PC-3 (cell line): ENCODE measurements around the gene TMEM106A. TPM values are rescaled to one million over a fixed set of nuclear protein-coding genes. Genes with fewer than 3 reads are reported as not detected.

Experiments used
- ATAC-seq: fragments of 200-7000 bp; cut with Tn5 transposase; 2 replicates; pipeline ENCODE4 v1.9.1; 2020; ENCODE audit warnings: mild to moderate bottlenecking, moderate library complexity
- BruUV-seq: library from RNA; stranded (reverse); fragments of 400-500 nt; replicated peaks from 2 replicates; lab custom pipeline; 2021; lab: Mats Ljungman, UMichigan
- CTCF ChIA-PET: fragments of 300-600 bp; sonication (Branson Sonifier 250); formaldehyde crosslinking; loops from one replicate; lab custom pipeline; 2022; ENCODE audit warnings: antibody characterized with exemption; lab: Charles Lee
- POLR2A ChIA-PET: fragments of 300-600 bp; sonication (Branson Sonifier 250); formaldehyde crosslinking; loops from one replicate; lab custom pipeline; 2022; ENCODE audit warnings: antibody characterized with exemption; ENCODE audit not compliant: unreplicated experiment; lab: Charles Lee
- DNase-seq: peaks from one replicate; pipeline ENCODE4 v3.0.0-alpha.2; 2015
- H2AFZ ChIP-seq: fragments of 300-600 bp; sonication (generic); 2 replicates; pipeline ENCODE4 v1.6.0; 2016; ENCODE audit warnings: antibody characterized with exemption, low read length
- H3F3A ChIP-seq: fragments of 300-600 bp; sonication (generic); one replicate; pipeline ENCODE4 v1.6.0; 2017; ENCODE audit warnings: antibody characterized with exemption, low read length, control low read depth, mild to moderate bottlenecking; ENCODE audit not compliant: unreplicated experiment
- H3K27ac ChIP-seq: fragments of 300-600 bp; sonication (generic); 2 replicates; pipeline ENCODE4 v1.5.1; 2016; ENCODE audit warnings: mild to moderate bottlenecking, low read length
- H3K27me3 ChIP-seq: fragments of 300-600 bp; sonication (generic); 2 replicates; pipeline ENCODE4 v1.6.1; 2016; ENCODE audit warnings: low read length, mixed read lengths
- H3K36me3 ChIP-seq: fragments of 300-600 bp; sonication (generic); 2 replicates; pipeline ENCODE4 v1.6.1; 2016; ENCODE audit warnings: low read depth, mixed run types, low read length, mixed read lengths
- H3K4me1 ChIP-seq: fragments of 300-600 bp; sonication (generic); 2 replicates; pipeline ENCODE4 v1.5.1; 2016; ENCODE audit warnings: low read length; ENCODE audit not compliant: insufficient read depth
- H3K4me2 ChIP-seq: fragments of 300-600 bp; sonication (generic); 2 replicates; pipeline ENCODE4 v1.6.0; 2016; ENCODE audit warnings: low read length
- H3K4me3 ChIP-seq: fragments of 300-600 bp; sonication (generic); 2 replicates; pipeline ENCODE4 v1.5.1; 2016; ENCODE audit warnings: mild to moderate bottlenecking, low read length, mixed read lengths
- H3K79me2 ChIP-seq: fragments of 300-600 bp; sonication (generic); 2 replicates; pipeline ENCODE4 v1.6.1; 2017; ENCODE audit warnings: low read length, mixed read lengths
- H3K9ac ChIP-seq: fragments of 300-600 bp; sonication (generic); 2 replicates; pipeline ENCODE4 v1.6.0; 2016; ENCODE audit warnings: mild to moderate bottlenecking, low read length
- H3K9me2 ChIP-seq: fragments of 300-600 bp; sonication (generic); replicated peaks from 2 replicates; pipeline ENCODE4 v1.6.1; 2016; ENCODE audit warnings: mixed run types, low read length, mixed read lengths
- H3K9me3 ChIP-seq: fragments of 300-600 bp; sonication (generic); 2 replicates; pipeline ENCODE4 v1.6.1; 2016; ENCODE audit warnings: low read length, mixed read lengths
- H4K20me1 ChIP-seq: fragments of 300-600 bp; sonication (generic); 2 replicates; pipeline ENCODE4 v1.6.1; 2016; ENCODE audit warnings: low read length, mixed read lengths
- EZH2 ChIP-seq: fragments of 300-600 bp; sonication (generic); IDR thresholded peaks from one replicate; pipeline ENCODE4 v1.6.1; 2017; ENCODE audit warnings: antibody characterized with exemption, mild to moderate bottlenecking, low read length; ENCODE audit not compliant: unreplicated experiment
- EZH2phosphoT487 ChIP-seq: fragments of 300-600 bp; sonication (generic); IDR thresholded peaks from 2 replicates; pipeline ENCODE4 v1.6.1; 2018; ENCODE audit warnings: mild to moderate bottlenecking, antibody characterized with exemption, low read length, borderline replicate concordance
- intact Hi-C: fragments of 100-400 bp; cut with micrococcal nuclease; formaldehyde crosslinking; loops from 2 replicates; pipeline ENCODE4 v1.9.0; 2023
- total RNA-seq: library from RNA; depleted of rRNA; stranded (reverse); fragments of >200 nt; gene quantifications from 2 replicates; pipeline ENCODE4 v1.2.3, GENCODE V29; 2014
- TF ChIP-seq, protein P1 (sequence below): fragments of 300-600 bp; sonication (generic); conservative IDR thresholded peaks from 2 replicates; pipeline ENCODE4 v1.5.1; 2017; ENCODE audit warnings: antibody characterized with exemption, low read depth, mild to moderate bottlenecking, low read length

TMEM106A gene
- total RNA-seq, 1 experiment from 2014 or later, result not detected

DNA sequence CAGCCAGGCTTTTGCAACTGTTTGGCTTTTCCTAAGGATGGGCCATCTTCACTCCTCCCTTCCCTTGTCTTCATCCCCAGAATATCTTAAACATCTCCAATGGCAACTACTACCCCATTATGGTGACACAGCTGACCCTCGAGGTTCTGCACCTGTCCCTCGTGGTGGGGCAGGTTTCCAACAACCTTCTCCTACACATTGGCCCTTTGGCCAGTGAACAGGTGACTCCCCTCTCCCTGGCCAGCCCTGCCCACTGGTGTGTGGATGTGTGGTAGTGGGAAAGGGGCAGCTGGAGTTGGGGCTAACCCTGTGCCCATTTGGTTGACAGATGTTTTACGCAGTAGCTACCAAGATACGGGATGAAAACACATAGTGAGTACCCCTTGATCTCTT, 4.7 kb downstream of the TMEM106A start:
- ATAC-seq (no peak), DNase-seq (no peak)
- no peak overlapping the region for H3K27ac ChIP-seq
- no peaks in the 10 kb centered on the region for H3F3A ChIP-seq
- H3K27me3 ChIP-seq, result no peaks in the 10 kb centered on the region
- H3K79me2 ChIP-seq, result no peaks in the 10 kb centered on the region
- CTCF ChIA-PET, result no interaction called here
- H2AFZ ChIP-seq, result no peak overlapping the region
- no TSS peak for BruUV-seq
- no peak overlapping the region for H3K4me3 ChIP-seq
- H4K20me1 ChIP-seq, result no peaks in the 10 kb centered on the region
- intact Hi-C loops, result no loop called here
- no peak overlapping the region for H3K4me2 ChIP-seq
- TF ChIP-seq EZH2 (no peak), EZH2phosphoT487 (no peak)
- TF ChIP-seq, protein P1, sequence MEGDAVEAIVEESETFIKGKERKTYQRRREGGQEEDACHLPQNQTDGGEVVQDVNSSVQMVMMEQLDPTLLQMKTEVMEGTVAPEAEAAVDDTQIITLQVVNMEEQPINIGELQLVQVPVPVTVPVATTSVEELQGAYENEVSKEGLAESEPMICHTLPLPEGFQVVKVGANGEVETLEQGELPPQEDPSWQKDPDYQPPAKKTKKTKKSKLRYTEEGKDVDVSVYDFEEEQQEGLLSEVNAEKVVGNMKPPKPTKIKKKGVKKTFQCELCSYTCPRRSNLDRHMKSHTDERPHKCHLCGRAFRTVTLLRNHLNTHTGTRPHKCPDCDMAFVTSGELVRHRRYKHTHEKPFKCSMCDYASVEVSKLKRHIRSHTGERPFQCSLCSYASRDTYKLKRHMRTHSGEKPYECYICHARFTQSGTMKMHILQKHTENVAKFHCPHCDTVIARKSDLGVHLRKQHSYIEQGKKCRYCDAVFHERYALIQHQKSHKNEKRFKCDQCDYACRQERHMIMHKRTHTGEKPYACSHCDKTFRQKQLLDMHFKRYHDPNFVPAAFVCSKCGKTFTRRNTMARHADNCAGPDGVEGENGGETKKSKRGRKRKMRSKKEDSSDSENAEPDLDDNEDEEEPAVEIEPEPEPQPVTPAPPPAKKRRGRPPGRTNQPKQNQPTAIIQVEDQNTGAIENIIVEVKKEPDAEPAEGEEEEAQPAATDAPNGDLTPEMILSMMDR, result no peak
- no peaks in the 10 kb centered on the region for H3K9me2 ChIP-seq
- no peak overlapping the region for H3K9ac ChIP-seq
- H3K4me1 ChIP-seq, result no peaks in the 10 kb centered on the region
- H3K9me3 ChIP-seq, result no peaks in the 10 kb centered on the region
- POLR2A ChIA-PET, result no interaction called here
- no peaks in the 10 kb centered on the region for H3K36me3 ChIP-seq

DNA sequence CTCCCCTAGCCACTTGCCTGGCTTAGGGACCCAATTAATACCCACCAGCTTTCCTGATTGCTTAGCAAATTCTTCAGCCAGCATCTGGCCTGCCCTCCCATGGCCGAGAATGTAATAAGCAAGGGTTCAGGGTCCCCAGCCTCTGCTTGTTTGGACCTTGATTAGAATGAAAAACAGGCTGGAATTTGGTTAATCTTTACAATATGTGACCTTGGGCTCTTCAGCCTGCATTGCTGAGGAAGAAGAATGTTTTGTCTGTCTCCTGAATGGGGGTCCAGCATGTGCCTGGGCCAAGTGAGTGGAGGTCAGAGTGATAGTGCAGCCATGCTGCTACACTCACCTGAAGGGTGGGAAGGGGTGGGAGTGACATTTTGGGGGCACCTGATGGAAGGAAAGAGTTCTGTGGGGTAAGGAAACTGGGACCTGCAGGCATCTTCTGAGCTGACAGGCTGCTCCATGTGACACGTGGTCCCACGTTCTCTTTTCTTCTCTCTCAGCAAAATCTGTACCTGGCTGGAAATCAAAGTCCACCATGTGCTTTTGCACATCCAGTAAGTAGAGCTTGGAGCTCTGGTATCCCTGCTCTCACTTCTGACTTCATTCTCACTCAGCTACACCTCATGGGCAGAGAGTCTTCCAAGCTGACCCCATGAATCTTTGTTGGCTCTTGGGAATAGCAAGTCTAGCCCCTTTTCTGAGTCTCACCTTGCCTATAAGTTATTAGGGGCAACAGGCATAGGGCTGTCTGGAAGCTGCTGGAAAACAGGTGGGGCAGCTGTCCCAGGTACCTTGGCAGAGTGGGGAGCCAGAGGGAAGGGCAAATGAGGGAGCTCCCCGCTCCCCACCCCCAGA, 5.3 kb downstream of the TMEM106A start:
- Histone ChIP-seq H3K4me1 (no peaks in the 10 kb centered on the region), H3K9me2 (no peaks in the 10 kb centered on the region), H3K27me3 (no peaks in the 10 kb centered on the region), H3K4me2 (no peak overlapping the region), H3K79me2 (no peaks in the 10 kb centered on the region), H2AFZ (no peak overlapping the region), H3F3A (no peaks in the 10 kb centered on the region), H3K36me3 (no peaks in the 10 kb centered on the region), H3K9me3 (no peaks in the 10 kb centered on the region), H3K9ac (no peak overlapping the region), H3K27ac (no peak overlapping the region), H3K4me3 (no peak overlapping the region), H4K20me1 (no peaks in the 10 kb centered on the region)
- intact Hi-C loops, result no loop called here
- TF ChIP-seq, protein P1, result no peak
- TF ChIP-seq EZH2, result no peak
- no peak for TF ChIP-seq EZH2phosphoT487
- no TSS peak for BruUV-seq
- DNase-seq (no peak), ATAC-seq (no peak)
- CTCF ChIA-PET, result interaction anchor here (0.6 kb wide), 1 partner anchor 172 kb away, joined by 4 read pairs; no protein-coding TSS in a partner anchor
- POLR2A ChIA-PET, result interaction anchor here (0.5 to 0.6 kb wide), 2 partner anchors 26 to 1559 kb away, joined by 4 to 9 read pairs; no protein-coding TSS in a partner anchor

DNA sequence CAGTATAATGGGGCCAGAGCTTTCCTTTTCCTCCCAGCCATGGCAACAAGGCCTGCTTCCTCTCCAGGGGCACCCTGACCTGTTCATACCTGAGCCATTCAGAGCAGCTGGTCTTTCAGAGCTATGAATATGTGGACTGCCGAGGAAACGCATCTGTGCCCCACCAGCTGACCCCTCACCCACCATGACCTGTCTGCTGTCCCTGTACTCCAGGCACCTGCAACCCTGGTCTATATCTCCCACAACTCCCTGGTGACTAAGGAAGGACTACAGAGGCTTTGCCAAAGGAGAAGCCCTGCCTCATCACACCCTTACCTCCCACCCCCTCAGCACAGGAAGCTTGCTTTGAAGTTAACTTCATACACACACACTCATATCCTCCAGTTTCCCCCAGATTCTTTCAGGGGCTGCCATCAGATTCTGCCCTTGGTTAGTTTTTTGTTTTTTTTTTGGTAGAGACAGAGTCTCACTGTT, 6.0 kb downstream of the TMEM106A start:
- DNase-seq, result no peak
- POLR2A ChIA-PET, result interaction anchor here (0.5 to 0.6 kb wide), 2 partner anchors 27 to 1558 kb away, joined by 4 to 9 read pairs; no protein-coding TSS in a partner anchor
- TF ChIP-seq EZH2 (no peak), EZH2phosphoT487 (no peak)
- TF ChIP-seq, protein P1, result no peak
- Histone ChIP-seq H3K4me1 (no peaks in the 10 kb centered on the region), H3K9ac (no peak overlapping the region), H3K27ac (no peak overlapping the region), H3K36me3 (no peaks in the 10 kb centered on the region), H2AFZ (no peak overlapping the region), H3K9me3 (no peaks in the 10 kb centered on the region), H3K9me2 (no peaks in the 10 kb centered on the region), H3F3A (no peaks in the 10 kb centered on the region), H3K4me3 (no peak overlapping the region), H3K79me2 (no peaks in the 10 kb centered on the region), H3K27me3 (no peaks in the 10 kb centered on the region), H4K20me1 (no peaks in the 10 kb centered on the region), H3K4me2 (no peak overlapping the region)
- BruUV-seq, result no TSS peak
- CTCF ChIA-PET, result no interaction called here
- intact Hi-C loops, result no loop called here
- no peak for ATAC-seq
